HFFc6 (cell line): ENCODE measurements around the gene COL19A1. TPM values are rescaled to one million over a fixed set of nuclear protein-coding genes. Genes with fewer than 3 reads are reported as not detected.

Experiments used
- DNase-seq: peaks from one replicate; pipeline ENCODE4 v3.0.0-alpha.2; 2018
- H3K27ac Mint-ChIP-seq: 2 replicates; pipeline ENCODE4 v1.8.0; 2020; ENCODE audit warnings: mild to moderate bottlenecking, mixed read lengths
- H3K27me3 Mint-ChIP-seq: 2 replicates; pipeline ENCODE4 v1.8.0; 2021; ENCODE audit warnings: mild to moderate bottlenecking, moderate library complexity, mixed read lengths; ENCODE audit not compliant: insufficient read depth
- H3K36me3 Mint-ChIP-seq: 2 replicates; pipeline ENCODE4 v1.8.0; 2021; ENCODE audit warnings: low read depth, mixed read lengths
- H3K4me1 Mint-ChIP-seq: 2 replicates; pipeline ENCODE4 v1.8.0; 2020; ENCODE audit warnings: low read depth, mixed read lengths
- H3K4me3 Mint-ChIP-seq: 2 replicates; pipeline ENCODE4 v1.8.0; 2020; ENCODE audit warnings: mild to moderate bottlenecking, moderate library complexity, mixed read lengths
- H3K9me3 Mint-ChIP-seq: 2 replicates; pipeline ENCODE4 v1.8.0; 2020; ENCODE audit warnings: mild to moderate bottlenecking, mixed read lengths
- total RNA-seq, 6 experiments: library from RNA; stranded (reverse); fragmentation: NEBNext Ultra II Directional; extraction: Animal tissue kit (Norgen Biotek cat#: 25700); gene quantifications; 2 replicates in 1 of 6; 3 replicates in 5 of 6; pipeline ENCODE4 v1.2.3, GENCODE V29; 2021
- TF ChIP-seq, protein P1 (sequence below): fragments of 200-600 bp; sonication (generic); IDR thresholded peaks from 2 replicates; pipeline ENCODE4 v1.5.0; 2021; ENCODE audit warnings: antibody characterized with exemption, mild to moderate bottlenecking

Gene COL19A1
- total RNA-seq, 6 experiments from 2014 or later = not detected

DNA sequence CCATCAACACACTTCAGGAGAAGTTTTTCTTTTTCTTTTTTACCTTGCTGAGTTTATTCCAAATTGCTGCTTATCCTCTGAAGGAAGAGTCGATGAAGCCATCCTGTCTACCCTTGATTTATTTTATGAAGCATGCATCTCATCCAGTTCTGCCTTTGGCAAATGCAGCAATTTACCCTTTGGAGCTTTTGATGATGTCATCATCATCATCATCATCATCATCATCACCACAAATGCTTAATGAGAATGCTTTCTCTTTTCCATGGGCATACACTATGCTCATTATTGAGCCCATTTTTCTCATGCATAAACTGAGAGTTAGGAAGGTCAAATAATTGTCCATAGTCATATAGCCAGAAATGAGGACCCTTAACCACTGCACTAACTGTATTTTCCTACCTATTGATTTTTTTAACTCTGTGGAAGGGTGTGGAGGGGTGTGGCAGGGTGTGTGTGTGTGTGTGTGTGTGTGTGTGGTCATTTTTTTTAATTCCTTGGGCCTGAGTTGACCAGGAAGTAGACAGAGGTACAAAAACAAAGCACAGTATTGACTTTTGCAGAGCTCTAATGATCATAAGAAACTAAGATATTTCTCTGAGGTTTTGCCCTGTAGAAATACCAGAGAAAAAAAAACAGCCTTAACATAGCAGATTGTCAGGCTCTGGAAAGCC lies 353.7 kb downstream of the COL19A1 start:
- Mint-ChIP-seq H3K27me3 (peaks cover 5% of the 10 kb centered on the region; the same call in 1 of the 2 replicates), H3K9me3 (no peaks in the 10 kb centered on the region), H3K27ac (no peak overlapping the region), H3K4me3 (no peak overlapping the region), H3K4me1 (no peaks in the 10 kb centered on the region), H3K36me3 (no peaks in the 10 kb centered on the region)
- TF ChIP-seq, protein P1, sequence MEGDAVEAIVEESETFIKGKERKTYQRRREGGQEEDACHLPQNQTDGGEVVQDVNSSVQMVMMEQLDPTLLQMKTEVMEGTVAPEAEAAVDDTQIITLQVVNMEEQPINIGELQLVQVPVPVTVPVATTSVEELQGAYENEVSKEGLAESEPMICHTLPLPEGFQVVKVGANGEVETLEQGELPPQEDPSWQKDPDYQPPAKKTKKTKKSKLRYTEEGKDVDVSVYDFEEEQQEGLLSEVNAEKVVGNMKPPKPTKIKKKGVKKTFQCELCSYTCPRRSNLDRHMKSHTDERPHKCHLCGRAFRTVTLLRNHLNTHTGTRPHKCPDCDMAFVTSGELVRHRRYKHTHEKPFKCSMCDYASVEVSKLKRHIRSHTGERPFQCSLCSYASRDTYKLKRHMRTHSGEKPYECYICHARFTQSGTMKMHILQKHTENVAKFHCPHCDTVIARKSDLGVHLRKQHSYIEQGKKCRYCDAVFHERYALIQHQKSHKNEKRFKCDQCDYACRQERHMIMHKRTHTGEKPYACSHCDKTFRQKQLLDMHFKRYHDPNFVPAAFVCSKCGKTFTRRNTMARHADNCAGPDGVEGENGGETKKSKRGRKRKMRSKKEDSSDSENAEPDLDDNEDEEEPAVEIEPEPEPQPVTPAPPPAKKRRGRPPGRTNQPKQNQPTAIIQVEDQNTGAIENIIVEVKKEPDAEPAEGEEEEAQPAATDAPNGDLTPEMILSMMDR = no peak
- no peak for DNase-seq

DNA sequence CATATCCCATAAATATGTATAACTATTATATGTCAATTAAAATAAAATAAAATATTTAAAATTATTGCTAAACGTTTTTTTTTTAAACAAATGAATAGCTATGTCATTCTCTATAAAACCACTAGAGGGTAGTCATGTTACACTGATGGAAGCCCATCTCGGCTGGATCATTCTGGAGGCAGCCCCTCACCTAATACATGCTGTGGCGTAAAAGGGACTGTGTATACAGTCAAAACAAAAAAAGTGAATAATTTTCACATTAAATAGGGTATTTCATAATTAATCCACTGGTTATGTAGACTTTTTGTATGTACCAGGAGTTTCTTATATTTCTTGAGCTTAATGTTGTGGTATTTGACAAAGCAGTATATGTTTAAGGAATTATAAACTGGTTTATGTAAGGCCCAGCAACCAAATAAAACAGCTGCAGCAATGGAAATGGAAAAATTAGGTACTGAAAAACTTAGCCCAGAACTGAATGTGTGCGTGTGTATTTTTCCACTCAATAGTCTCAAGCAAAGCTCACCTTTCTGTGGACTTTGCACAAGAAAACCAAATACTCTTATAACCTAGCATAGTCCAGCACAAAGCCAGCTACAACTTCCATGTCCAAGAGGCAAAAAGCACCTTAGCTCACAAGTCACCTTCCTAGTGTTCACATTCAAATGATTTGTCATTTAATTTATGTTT lies 354.8 kb downstream of the COL19A1 start:
- H3K9me3 Mint-ChIP-seq = no peaks in the 10 kb centered on the region
- no peaks in the 10 kb centered on the region for H3K36me3 Mint-ChIP-seq
- H3K4me3 Mint-ChIP-seq = no peak overlapping the region
- TF ChIP-seq, protein P1 = peak; percentile 88
- H3K4me1 Mint-ChIP-seq = no peaks in the 10 kb centered on the region
- H3K27ac Mint-ChIP-seq = no peak overlapping the region
- no peak for DNase-seq
- H3K27me3 Mint-ChIP-seq = peaks cover 5% of the 10 kb centered on the region; the same call in 1 of the 2 replicates

DNA sequence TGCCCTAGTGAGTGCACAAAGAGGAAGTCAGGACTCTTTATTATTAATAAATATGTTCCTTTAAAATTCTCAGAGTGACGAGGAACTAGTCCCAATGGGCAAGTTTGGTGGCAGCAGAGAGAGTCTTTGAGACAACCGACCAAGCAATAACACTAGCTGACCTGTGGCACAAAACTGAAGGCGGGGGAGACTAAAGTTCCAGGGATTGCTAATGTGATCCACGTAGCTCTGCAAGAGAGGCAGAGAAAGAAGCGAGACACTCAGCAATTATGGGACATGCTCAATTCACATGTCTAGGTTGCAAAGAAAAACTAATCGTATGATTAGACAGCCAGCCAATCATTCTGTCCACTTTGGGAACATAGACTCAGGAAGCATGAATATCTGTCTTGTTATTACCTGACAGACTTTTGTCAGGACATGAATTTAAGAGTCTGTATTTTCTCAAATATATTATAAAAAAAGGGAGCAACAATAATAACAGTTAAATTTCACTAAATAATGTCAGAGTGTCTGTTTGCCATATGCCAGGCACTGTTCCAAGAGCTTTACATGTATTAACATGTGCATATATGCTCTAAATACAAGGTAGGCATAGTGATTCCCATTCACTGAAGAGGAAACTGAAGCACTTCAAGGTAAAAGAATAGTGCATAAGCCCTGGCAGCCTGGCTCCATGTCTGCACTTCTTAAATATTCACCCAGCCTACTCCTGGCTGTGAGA lies 355.5 kb downstream of the COL19A1 start:
- Mint-ChIP-seq H3K9me3 (no peaks in the 10 kb centered on the region), H3K4me1 (no peaks in the 10 kb centered on the region), H3K27ac (no peak overlapping the region), H3K27me3 (peaks cover 5% of the 10 kb centered on the region; the same call in 1 of the 2 replicates), H3K4me3 (no peak overlapping the region), H3K36me3 (no peaks in the 10 kb centered on the region)
- no peak for DNase-seq
- TF ChIP-seq, protein P1 = no peak

DNA sequence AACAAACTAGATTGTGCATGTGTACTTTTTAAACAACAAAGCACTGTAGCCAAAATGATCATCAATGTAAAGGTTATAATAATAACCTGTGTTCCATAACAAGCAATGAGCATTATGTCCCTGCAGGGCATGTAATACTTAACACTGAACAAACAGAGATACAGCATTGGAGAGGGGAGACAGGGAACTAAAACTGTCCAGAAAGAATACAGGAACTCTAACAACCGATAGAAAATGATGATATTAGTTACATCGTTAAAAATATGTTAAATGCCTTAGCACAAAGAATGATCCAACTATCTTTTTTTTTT lies 356.0 kb downstream of the COL19A1 start:
- H3K9me3 Mint-ChIP-seq = no peaks in the 10 kb centered on the region
- no peaks in the 10 kb centered on the region for H3K4me1 Mint-ChIP-seq
- DNase-seq = no peak
- H3K27me3 Mint-ChIP-seq = peaks cover 5% of the 10 kb centered on the region; the same call in 1 of the 2 replicates
- H3K36me3 Mint-ChIP-seq = no peaks in the 10 kb centered on the region
- H3K27ac Mint-ChIP-seq = no peak overlapping the region
- TF ChIP-seq, protein P1 = no peak
- H3K4me3 Mint-ChIP-seq = no peak overlapping the region

DNA sequence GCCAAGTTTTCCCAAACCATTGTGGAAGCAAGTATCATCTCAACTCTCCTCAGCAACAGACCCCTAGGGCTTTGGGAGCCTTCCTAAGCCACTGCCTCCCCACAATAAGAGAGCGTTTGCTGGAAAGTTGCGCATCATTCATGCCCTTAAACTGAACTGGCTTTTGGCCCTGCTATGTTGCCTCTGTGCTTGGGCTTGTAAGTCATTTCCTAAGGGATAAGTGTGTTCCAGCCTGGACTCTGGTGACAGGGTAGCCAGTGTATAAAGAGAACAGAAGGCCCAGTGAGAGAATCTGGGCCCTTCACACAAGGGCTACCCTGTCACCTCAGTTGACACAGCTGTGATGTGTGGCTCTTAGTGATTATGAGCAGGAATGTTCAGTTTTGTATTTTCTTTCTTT lies 358.7 kb downstream of the COL19A1 start:
- Mint-ChIP-seq H3K4me3 (no peak overlapping the region), H3K9me3 (no peaks in the 10 kb centered on the region), H3K4me1 (no peaks in the 10 kb centered on the region), H3K36me3 (no peaks in the 10 kb centered on the region), H3K27ac (no peak overlapping the region), H3K27me3 (peaks cover 5% of the 10 kb centered on the region; the same call in 1 of the 2 replicates)
- no peak for DNase-seq
- TF ChIP-seq, protein P1 = no peak
